HL-60 (cell line): ENCODE measurements around the gene A1CF.

ENCODE experiments used
- DNase-seq, 2 experiments: peaks; one replicate each; pipeline ENCODE4 v3.0.0-alpha.2; 2010 to 2020; ENCODE audit warnings: low read depth in 1 of 2, low spot score in 1 of 2
- H3K27ac ChIP-seq: fragments of 250-450 bp; sonication (Bioruptor Pico); replicated peaks from 2 replicates; pipeline ENCODE4 v1.5.1; 2020; ENCODE audit warnings: mild to moderate bottlenecking, moderate library complexity
- H3K27me3 ChIP-seq: fragments of 250-450 bp; sonication (Bioruptor Pico); 2 replicates; pipeline ENCODE4 v1.5.1; 2021; ENCODE audit warnings: mild to moderate bottlenecking, moderate library complexity; ENCODE audit not compliant: insufficient read depth, poor library complexity, severe bottlenecking
- H3K4me3 ChIP-seq: replicated peaks from 2 replicates; pipeline ENCODE4 v1.5.1; 2011; ENCODE audit warnings: mild to moderate bottlenecking, control low read depth, low read length; ENCODE audit not compliant: insufficient read depth
- CTCF ChIP-seq: IDR thresholded peaks from one replicate; pipeline ENCODE4 v1.5.1; 2011; ENCODE audit warnings: low read length, control low read depth, inconsistent platforms; ENCODE audit not compliant: insufficient read depth
- GABPA ChIP-seq: IDR thresholded peaks from 2 replicates; pipeline ENCODE4 v1.6.1; 2012; ENCODE audit warnings: low read depth
- POLR2AphosphoS5 ChIP-seq: IDR thresholded peaks from 2 replicates; pipeline ENCODE4 v1.6.1; 2012; ENCODE audit warnings: low read depth
- REST ChIP-seq: IDR thresholded peaks from 2 replicates; pipeline ENCODE4 v1.6.1; 2012; ENCODE audit warnings: low read depth; ENCODE audit not compliant: insufficient replicate concordance
- SPI1 ChIP-seq: IDR thresholded peaks from 2 replicates; pipeline ENCODE4 v1.6.1; 2012; ENCODE audit warnings: low read depth, mild to moderate bottlenecking, borderline replicate concordance

Gene A1CF

GRCh38 chr10:50798297-50798696, 87.1 kb downstream of the A1CF start:
- no peak for DNase-seq
- Histone ChIP-seq H3K27ac (no peak overlapping the region), H3K27me3 (peaks cover 8% of the 10 kb centered on the region), H3K4me3 (no peak overlapping the region)
- TF ChIP-seq POLR2AphosphoS5 (no peak), REST (no peak), GABPA (no peak), CTCF (no peak), SPI1 (no peak)

- Histone ChIP-seq H3K27me3 (peaks cover 8% of the 10 kb centered on the region), H3K27ac (no peak overlapping the region), H3K4me3 (no peak overlapping the region)
- TF ChIP-seq REST, result no peak
- TF ChIP-seq GABPA, result no peak
- TF ChIP-seq CTCF, result no peak
- no peak for TF ChIP-seq SPI1
- no peak for TF ChIP-seq POLR2AphosphoS5
- no peak for DNase-seq
Observed at GRCh38 chr10:50796693-50797092, 88.7 kb downstream of the A1CF start.

GRCh38 chr10:50794490-50794889, 90.9 kb downstream of the A1CF start:
- H3K4me3 ChIP-seq, result no peak overlapping the region
- no peak for DNase-seq
- TF ChIP-seq POLR2AphosphoS5, result no peak
- TF ChIP-seq REST, result no peak
- no peak for TF ChIP-seq SPI1
- TF ChIP-seq GABPA, result no peak
- TF ChIP-seq CTCF, result no peak
- H3K27me3 ChIP-seq, result peaks cover 6% of the 10 kb centered on the region
- no peak overlapping the region for H3K27ac ChIP-seq
